DOHH2 (cell line): Measurements from ENCODE around the gene LILRB5.
"Not testable (repeated sequence)": the region's sequence is repeated elsewhere in the genome, so short reads cannot be mapped to it uniquely, and the experiment has no call there.

Experiments used
- CTCF ChIP-seq: fragments of 200-600 bp; sonication (generic); IDR thresholded peaks from one replicate; pipeline ENCODE4 v1.5.1; 2014; ENCODE audit warnings: antibody characterized with exemption, mild to moderate bottlenecking, low read depth, low read length; ENCODE audit not compliant: poor library complexity, severe bottlenecking
- EZH2phosphoT487 ChIP-seq: fragments of 200-600 bp; sonication (generic); IDR thresholded peaks from 2 replicates; pipeline ENCODE4 v1.6.1; 2017; ENCODE audit warnings: borderline replicate concordance, mild to moderate bottlenecking, antibody characterized with exemption, low read length, moderate library complexity, mixed read lengths

GRCh38 chr19:54272181-54272580, 15.1 kb upstream of the LILRB5 start:
- not testable (repeated sequence) for TF ChIP-seq CTCF, EZH2phosphoT487
